ENCODE results near the gene COASY. TPM values are rescaled to one million over a fixed set of nuclear protein-coding genes. Genes with fewer than 3 reads are reported as not detected.

The COASY gene
- total and polyA plus RNA-seq, 2 of the 4 experiments (the other 2 are of a cell fraction), result 10.6 to 44.0 TPM

DNA sequence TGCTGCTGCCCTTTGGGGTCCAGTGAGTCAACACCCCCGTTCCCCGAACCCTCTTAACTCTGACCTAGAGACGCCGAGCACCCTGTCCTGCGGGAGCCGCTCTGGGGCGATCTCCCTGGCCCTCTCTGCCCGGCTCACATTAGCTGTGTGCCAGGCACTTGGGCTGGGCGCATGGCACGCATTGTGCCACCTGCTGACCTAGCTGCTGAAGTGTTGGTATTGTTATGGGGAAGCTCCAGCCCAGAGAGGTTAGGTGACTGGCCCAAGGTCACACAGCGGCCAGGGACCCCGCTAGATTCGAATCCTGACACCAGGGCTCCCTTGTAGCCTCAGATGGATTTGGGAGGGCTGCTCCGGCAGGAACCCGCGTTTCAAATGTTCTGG, 8.1 kb upstream of the COASY start:
- H3K56ac ChIP-seq (ENCODE audit: extremely low read depth, insufficient read depth, low read length), result no peak overlapping the region
- peak overlapping the region; percentile 98 for H3K27ac ChIP-seq (ENCODE audit: insufficient read depth, low read length)
- peak overlapping the region; percentile 95; the same call in 1 of the 2 replicates for H3K14ac ChIP-seq (replicated peaks; ENCODE audit: low read depth, low read length)
- TF ChIP-seq, protein P1, sequence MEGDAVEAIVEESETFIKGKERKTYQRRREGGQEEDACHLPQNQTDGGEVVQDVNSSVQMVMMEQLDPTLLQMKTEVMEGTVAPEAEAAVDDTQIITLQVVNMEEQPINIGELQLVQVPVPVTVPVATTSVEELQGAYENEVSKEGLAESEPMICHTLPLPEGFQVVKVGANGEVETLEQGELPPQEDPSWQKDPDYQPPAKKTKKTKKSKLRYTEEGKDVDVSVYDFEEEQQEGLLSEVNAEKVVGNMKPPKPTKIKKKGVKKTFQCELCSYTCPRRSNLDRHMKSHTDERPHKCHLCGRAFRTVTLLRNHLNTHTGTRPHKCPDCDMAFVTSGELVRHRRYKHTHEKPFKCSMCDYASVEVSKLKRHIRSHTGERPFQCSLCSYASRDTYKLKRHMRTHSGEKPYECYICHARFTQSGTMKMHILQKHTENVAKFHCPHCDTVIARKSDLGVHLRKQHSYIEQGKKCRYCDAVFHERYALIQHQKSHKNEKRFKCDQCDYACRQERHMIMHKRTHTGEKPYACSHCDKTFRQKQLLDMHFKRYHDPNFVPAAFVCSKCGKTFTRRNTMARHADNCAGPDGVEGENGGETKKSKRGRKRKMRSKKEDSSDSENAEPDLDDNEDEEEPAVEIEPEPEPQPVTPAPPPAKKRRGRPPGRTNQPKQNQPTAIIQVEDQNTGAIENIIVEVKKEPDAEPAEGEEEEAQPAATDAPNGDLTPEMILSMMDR (conservative IDR thresholded peaks at IDR 0.05; ENCODE audit: low read depth, low read length), result 0 out of 2 replicates have a peak, but pooled peaks have one; percentile 4
- TF ChIP-seq RFX5 (IDR thresholded peaks at IDR 0.05; ENCODE audit: low read depth, low read length) (no peak), CHD1 (IDR thresholded peaks at IDR 0.05; ENCODE audit: low read depth, low read length) (no peak), MAZ (IDR thresholded peaks at IDR 0.05; ENCODE audit: borderline replicate concordance, low read depth, low read length) (no peak), FOS (IDR thresholded peaks at IDR 0.05; ENCODE audit: low read depth, low read length) (no peak), RCOR1 (IDR thresholded peaks at IDR 0.05; ENCODE audit: insufficient replicate concordance, low read length) (no peak)
- TF ChIP-seq, protein P2, sequence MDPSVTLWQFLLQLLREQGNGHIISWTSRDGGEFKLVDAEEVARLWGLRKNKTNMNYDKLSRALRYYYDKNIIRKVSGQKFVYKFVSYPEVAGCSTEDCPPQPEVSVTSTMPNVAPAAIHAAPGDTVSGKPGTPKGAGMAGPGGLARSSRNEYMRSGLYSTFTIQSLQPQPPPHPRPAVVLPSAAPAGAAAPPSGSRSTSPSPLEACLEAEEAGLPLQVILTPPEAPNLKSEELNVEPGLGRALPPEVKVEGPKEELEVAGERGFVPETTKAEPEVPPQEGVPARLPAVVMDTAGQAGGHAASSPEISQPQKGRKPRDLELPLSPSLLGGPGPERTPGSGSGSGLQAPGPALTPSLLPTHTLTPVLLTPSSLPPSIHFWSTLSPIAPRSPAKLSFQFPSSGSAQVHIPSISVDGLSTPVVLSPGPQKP (IDR thresholded peaks at IDR 0.05; ENCODE audit: borderline replicate concordance, low read depth, low read length), result no peak
- H3K23ac ChIP-seq (ENCODE audit: low read depth, low read length), result 0 out of 2 replicates have a peak overlapping the region, but pooled peaks have one; percentile 12
- H2AK9ac ChIP-seq (replicated peaks; ENCODE audit: low read depth, low read length, poor library complexity), result peak overlapping the region; percentile 90
- dilution Hi-C loops (cut with HindIII; ENCODE audit: low sequenced_read_pairs, unreplicated experiment) (no loop called here), intact Hi-C loops (cut with micrococcal nuclease) (no loop called here), in situ Hi-C loops (cut with MboI; ENCODE audit: low sequenced_read_pairs) (no loop called here)
- H4K20me1 ChIP-seq (ENCODE audit: insufficient read depth, low read length), result no peaks in the 10 kb centered on the region
- H4K8ac ChIP-seq (ENCODE audit: low read depth in 2 of 2, low read length in 2 of 2), result peak overlapping the region; percentile 94 to 98; a peak in 3 of 4 replicates
- H3K9me3 ChIP-seq (ENCODE audit: control insufficient read depth, insufficient read depth, low read length), result no peaks in the 10 kb centered on the region
- ChIA-PET POLR2A (ENCODE audit: unreplicated experiment) (interaction anchor here (0.5 kb wide), 2 partner anchors 124 to 198 kb away, joined by 3 read pairs; no protein-coding TSS in a partner anchor), CTCF (no interaction called here)
- H2BK120ac ChIP-seq (ENCODE audit: low read depth, low read length), result no peak overlapping the region
- peak overlapping the region; percentile 95 for H3K4me3 ChIP-seq (ENCODE audit: insufficient read depth, low read depth, low read length)
- peak overlapping the region; percentile 97 for H3K4ac ChIP-seq (ENCODE audit: low read depth, low read length)
- peak overlapping the region; percentile 83 for H2BK5ac ChIP-seq (ENCODE audit: low read depth, low read length, poor library complexity, severe bottlenecking)
- H3K79me1 ChIP-seq (ENCODE audit: low read depth in 1 of 2, low read length in 2 of 2), result peaks cover 11 to 49% of the 10 kb centered on the region in 2 experiments
- no peak overlapping the region for H4K5ac ChIP-seq (ENCODE audit: low read depth, low read length)
- no peaks in the 10 kb centered on the region for H3K9me1 ChIP-seq (ENCODE audit: insufficient read depth, low read length)
- BruUV-seq (replicated peaks), result no TSS peak
- no peak overlapping the region for H3K18ac ChIP-seq (ENCODE audit: low read depth, low read length)
- H3K36me3 ChIP-seq (ENCODE audit: control insufficient read depth, insufficient read depth, low read length), result peaks cover 4% of the 10 kb centered on the region; the same call in 1 of the 2 replicates
- H3K4me2 ChIP-seq (ENCODE audit: low read depth, low read length), result peak overlapping the region; percentile 92
- H4K91ac ChIP-seq (ENCODE audit: insufficient read depth, low read depth, low read length), result peak overlapping the region; percentile 88; the same call in 1 of the 2 replicates
- peaks cover 5% of the 10 kb centered on the region for H3K4me1 ChIP-seq (ENCODE audit: control insufficient read depth, insufficient read depth, low read length)
- DNase-seq (no peak), ATAC-seq (ENCODE audit: low read depth) (no peak)
- H2BK20ac ChIP-seq (ENCODE audit: low read depth, low read length), result no peak overlapping the region
- no peak overlapping the region for H2BK15ac ChIP-seq (ENCODE audit: low read depth, low read length)
- peak overlapping the region; percentile 90 for H2AFZ ChIP-seq (replicated peaks; ENCODE audit: low read length, poor library complexity)
- WGBS, 2 experiments (ENCODE audit: extremely low coverage in 2 of 2, insufficient read length in 1 of 2), result 25% methylated on average over 4 of the region's 16 CpGs; no CpG with 5 or more reads in 1 of the 2 experiments
- H3K27me3 ChIP-seq (ENCODE audit: control insufficient read depth, insufficient read depth, low read length), result no peaks in the 10 kb centered on the region
- H2AK5ac ChIP-seq (ENCODE audit: low read depth, low read length), result peak overlapping the region; percentile 93
- peak overlapping the region; percentile 98 for H3K9ac ChIP-seq (ENCODE audit: low read depth, low read length)

Measured in IMR-90 (cell line).